K562 (cell line): ENCODE measurements around the gene SEC11A. TPM values are rescaled to one million over a fixed set of nuclear protein-coding genes. Genes with fewer than 3 reads are reported as not detected.
A peak's percentile ranks its signal among the peaks of the same experiment; 100 is the strongest.

Experiments
- CBX1 ChIP-seq: sonication (generic); IDR thresholded peaks from 2 replicates; pipeline ENCODE4 v1.6.1; 2016; ENCODE audit warnings: antibody characterized with exemption, low read depth, mild to moderate bottlenecking
- DIDO1 ChIP-seq: fragments of 450-650 bp; IDR thresholded peaks from 2 replicates; pipeline ENCODE4 v1.6.1; 2016; ENCODE audit warnings: low read depth, missing biosample characterization, missing genetic modification characterization
- FOS ChIP-seq: IDR thresholded peaks from 3 replicates; pipeline ENCODE4 v1.6.1; 2011; ENCODE audit not compliant: insufficient read length; ENCODE audit errors: extremely low read depth
- ILK ChIP-seq: fragments of 450-650 bp; IDR thresholded peaks from 2 replicates; pipeline ENCODE4 v1.6.1; 2016; ENCODE audit warnings: missing genetic modification characterization, low read depth, mild to moderate bottlenecking, missing compliant biosample characterization, moderate library complexity, borderline replicate concordance
- LCOR ChIP-seq: sonication (generic); formaldehyde crosslinking; IDR thresholded peaks from 2 replicates; pipeline ENCODE4 v1.8.0; 2022; ENCODE audit warnings: mild to moderate bottlenecking, missing genetic modification reagents
- NFE2L1 ChIP-seq: fragments of 450-650 bp; IDR thresholded peaks from 2 replicates; pipeline ENCODE4 v1.6.1; 2016; ENCODE audit warnings: missing genetic modification characterization, low read depth, mild to moderate bottlenecking, missing compliant biosample characterization, moderate library complexity, borderline replicate concordance
- NR2F6 ChIP-seq: fragments of 450-650 bp; formaldehyde crosslinking; IDR thresholded peaks from 2 replicates; pipeline ENCODE4 v1.4.0; 2020; ENCODE audit warnings: mild to moderate bottlenecking
- PHB2 ChIP-seq: fragments of 450-650 bp; IDR thresholded peaks from 2 replicates; pipeline ENCODE4 v1.6.1; 2017; ENCODE audit warnings: low read depth
- PHF20 ChIP-seq: fragments of 450-650 bp; IDR thresholded peaks from 2 replicates; pipeline ENCODE4 v1.6.1; 2018; ENCODE audit not compliant: partially characterized antibody
- POLR3A ChIP-seq: IDR thresholded peaks from 2 replicates; pipeline ENCODE4 v1.6.1; 2011; ENCODE audit warnings: borderline replicate concordance, mild to moderate bottlenecking, moderate library complexity; ENCODE audit not compliant: insufficient read length, insufficient read depth; ENCODE audit errors: extremely low read depth
- ZC3H4 ChIP-seq: sonication (generic); formaldehyde crosslinking; IDR thresholded peaks from 2 replicates; pipeline ENCODE4 v1.9.0; 2021; ENCODE audit warnings: missing genetic modification reagents, borderline replicate concordance
- ZNF408 ChIP-seq: fragments of 250-450 bp; sonication (Bioruptor Pico); IDR thresholded peaks from 2 replicates; pipeline ENCODE4 v1.4.0; 2020; ENCODE audit warnings: low read depth, mild to moderate bottlenecking, moderate library complexity
- polyA plus RNA-seq, 8 experiments: library from polyadenylated mRNA; depleted of rRNA in 4 of 8; stranded (reverse) in 5 of 8; unstranded in 3 of 8; fragments of >200 nt; fragmentation: Nextera tagmentation in 2 of 8; fragmentation: Illumina TruSeq in 1 of 8; extraction: Ambion mirVana in 2 of 8; extraction: Trizol in 1 of 8; gene quantifications; 2 replicates each; pipeline versions ENCODE4 v1.2.1 to v1.2.3, GENCODE V29; 2011 to 2014; ENCODE audit warnings: inconsistent platforms in 1 of 8, missing spikeins in 1 of 8
- total RNA-seq, 7 experiments: library from RNA; depleted of rRNA in 6 of 7; stranded (reverse); fragments of >200 nt in 6 of 7; fragmentation: Illumina TruSeq in 2 of 7; extraction: Trizol in 2 of 7; gene quantifications; 2 replicates each; pipeline versions ENCODE4 v1.2.1 to v1.2.3, GENCODE V29; 2011 to 2021; ENCODE audit warnings: low replicate concordance in 1 of 7
- TF ChIP-seq, protein P1 (sequence below): sonication (generic); formaldehyde crosslinking; IDR thresholded peaks from 2 replicates; pipeline ENCODE4 v1.8.0; 2022; ENCODE audit warnings: mild to moderate bottlenecking, missing genetic modification reagents
- TF ChIP-seq, protein P2 (sequence below): fragments of 450-650 bp; IDR thresholded peaks from 2 replicates; pipeline ENCODE4 v1.6.1; 2017; ENCODE audit warnings: mild to moderate bottlenecking, moderate library complexity
- TF ChIP-seq, protein P3 (sequence below): fragments of 250-450 bp; sonication (Bioruptor Pico); IDR thresholded peaks from 2 replicates; pipeline ENCODE4 v1.8.0; 2022; ENCODE audit warnings: inconsistent platforms, mild to moderate bottlenecking, moderate library complexity, borderline replicate concordance
- TF ChIP-seq, protein P4 (sequence below): fragments of 200-400 bp; formaldehyde crosslinking; IDR thresholded peaks from 2 replicates; pipeline ENCODE4 v1.6.1; 2017; ENCODE audit warnings: mild to moderate bottlenecking, low read depth, low read length, moderate library complexity
- TF ChIP-seq, protein P5 (sequence below), 2 experiments: fragments of 150-350 bp in 1 of 2; IDR thresholded peaks; 2 replicates each; pipeline ENCODE4 v1.6.1; 2012 to 2016; ENCODE audit warnings: low read depth in 2 of 2, low read length in 2 of 2, mild to moderate bottlenecking in 1 of 2, moderate library complexity in 1 of 2

SEC11A gene
- total and polyA plus RNA-seq, 9 of the 15 experiments (the other 6 are each of a cell fraction or from before 2014, with no cell fraction given) = 175 to 310 (median 229) TPM

DNA sequence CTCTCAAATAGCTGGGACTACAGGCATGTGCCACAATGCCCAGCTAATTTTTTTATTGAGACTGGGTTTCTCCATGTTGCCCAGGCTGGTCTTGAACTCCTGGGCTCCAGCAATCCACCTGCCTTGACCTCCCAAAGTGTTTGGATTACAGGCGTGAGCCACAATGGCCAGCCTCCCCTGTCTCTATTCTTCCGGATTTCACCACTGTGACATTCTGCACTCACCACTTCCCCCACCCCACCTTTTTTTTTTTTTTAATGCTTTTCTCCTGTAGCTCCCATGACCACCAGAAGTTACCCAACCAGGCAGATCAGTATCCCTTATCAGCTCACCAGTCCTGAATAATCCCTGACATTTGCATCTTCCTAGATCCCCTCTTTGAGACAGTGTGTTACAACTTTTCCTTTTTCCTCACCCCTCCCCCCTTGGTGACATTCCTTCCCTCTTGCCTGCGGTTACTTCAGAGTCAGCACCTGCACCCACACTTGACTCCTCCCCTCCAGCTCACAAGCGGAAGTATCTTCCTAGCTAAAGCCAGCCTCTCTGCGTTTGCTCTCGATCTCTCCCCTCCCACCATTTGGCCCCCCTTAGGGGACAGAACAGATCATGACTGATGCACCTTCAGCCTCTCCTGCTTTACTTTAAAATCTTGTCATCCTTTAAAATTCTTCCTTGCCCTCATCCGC is 19.0 kb upstream of the SEC11A start (continued):
- TF ChIP-seq NR2F6 (CRISPR knock-in tag) (no peak), POLR3A (no peak), PHF20 (peak; percentile 27), ZC3H4 (CRISPR knock-in tag) (no peak), DIDO1 (tag) (peak; percentile 13; the same call in 1 of the 2 replicates), ILK (tag) (no peak), ZNF408 (CRISPR knock-in tag) (no peak), LCOR (no peak), NFE2L1 (no peak), CBX1 (no peak), FOS (no peak), PHB2 (peak; percentile 60; the same call in 1 of the 2 replicates)
- TF ChIP-seq, protein P1, sequence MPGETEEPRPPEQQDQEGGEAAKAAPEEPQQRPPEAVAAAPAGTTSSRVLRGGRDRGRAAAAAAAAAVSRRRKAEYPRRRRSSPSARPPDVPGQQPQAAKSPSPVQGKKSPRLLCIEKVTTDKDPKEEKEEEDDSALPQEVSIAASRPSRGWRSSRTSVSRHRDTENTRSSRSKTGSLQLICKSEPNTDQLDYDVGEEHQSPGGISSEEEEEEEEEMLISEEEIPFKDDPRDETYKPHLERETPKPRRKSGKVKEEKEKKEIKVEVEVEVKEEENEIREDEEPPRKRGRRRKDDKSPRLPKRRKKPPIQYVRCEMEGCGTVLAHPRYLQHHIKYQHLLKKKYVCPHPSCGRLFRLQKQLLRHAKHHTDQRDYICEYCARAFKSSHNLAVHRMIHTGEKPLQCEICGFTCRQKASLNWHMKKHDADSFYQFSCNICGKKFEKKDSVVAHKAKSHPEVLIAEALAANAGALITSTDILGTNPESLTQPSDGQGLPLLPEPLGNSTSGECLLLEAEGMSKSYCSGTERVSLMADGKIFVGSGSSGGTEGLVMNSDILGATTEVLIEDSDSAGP (CRISPR knock-in tag) = 0 out of 2 replicates have a peak, but pooled peaks have one; percentile 12
- TF ChIP-seq, protein P2, sequence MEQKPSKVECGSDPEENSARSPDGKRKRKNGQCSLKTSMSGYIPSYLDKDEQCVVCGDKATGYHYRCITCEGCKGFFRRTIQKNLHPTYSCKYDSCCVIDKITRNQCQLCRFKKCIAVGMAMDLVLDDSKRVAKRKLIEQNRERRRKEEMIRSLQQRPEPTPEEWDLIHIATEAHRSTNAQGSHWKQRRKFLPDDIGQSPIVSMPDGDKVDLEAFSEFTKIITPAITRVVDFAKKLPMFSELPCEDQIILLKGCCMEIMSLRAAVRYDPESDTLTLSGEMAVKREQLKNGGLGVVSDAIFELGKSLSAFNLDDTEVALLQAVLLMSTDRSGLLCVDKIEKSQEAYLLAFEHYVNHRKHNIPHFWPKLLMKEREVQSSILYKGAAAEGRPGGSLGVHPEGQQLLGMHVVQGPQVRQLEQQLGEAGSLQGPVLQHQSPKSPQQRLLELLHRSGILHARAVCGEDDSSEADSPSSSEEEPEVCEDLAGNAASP = no peak
- TF ChIP-seq, protein P3, sequence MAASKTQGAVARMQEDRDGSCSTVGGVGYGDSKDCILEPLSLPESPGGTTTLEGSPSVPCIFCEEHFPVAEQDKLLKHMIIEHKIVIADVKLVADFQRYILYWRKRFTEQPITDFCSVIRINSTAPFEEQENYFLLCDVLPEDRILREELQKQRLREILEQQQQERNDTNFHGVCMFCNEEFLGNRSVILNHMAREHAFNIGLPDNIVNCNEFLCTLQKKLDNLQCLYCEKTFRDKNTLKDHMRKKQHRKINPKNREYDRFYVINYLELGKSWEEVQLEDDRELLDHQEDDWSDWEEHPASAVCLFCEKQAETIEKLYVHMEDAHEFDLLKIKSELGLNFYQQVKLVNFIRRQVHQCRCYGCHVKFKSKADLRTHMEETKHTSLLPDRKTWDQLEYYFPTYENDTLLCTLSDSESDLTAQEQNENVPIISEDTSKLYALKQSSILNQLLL (CRISPR knock-in tag) = no peak
- TF ChIP-seq, protein P4, sequence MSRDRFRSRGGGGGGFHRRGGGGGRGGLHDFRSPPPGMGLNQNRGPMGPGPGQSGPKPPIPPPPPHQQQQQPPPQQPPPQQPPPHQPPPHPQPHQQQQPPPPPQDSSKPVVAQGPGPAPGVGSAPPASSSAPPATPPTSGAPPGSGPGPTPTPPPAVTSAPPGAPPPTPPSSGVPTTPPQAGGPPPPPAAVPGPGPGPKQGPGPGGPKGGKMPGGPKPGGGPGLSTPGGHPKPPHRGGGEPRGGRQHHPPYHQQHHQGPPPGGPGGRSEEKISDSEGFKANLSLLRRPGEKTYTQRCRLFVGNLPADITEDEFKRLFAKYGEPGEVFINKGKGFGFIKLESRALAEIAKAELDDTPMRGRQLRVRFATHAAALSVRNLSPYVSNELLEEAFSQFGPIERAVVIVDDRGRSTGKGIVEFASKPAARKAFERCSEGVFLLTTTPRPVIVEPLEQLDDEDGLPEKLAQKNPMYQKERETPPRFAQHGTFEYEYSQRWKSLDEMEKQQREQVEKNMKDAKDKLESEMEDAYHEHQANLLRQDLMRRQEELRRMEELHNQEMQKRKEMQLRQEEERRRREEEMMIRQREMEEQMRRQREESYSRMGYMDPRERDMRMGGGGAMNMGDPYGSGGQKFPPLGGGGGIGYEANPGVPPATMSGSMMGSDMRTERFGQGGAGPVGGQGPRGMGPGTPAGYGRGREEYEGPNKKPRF = no peak
- TF ChIP-seq, protein P5, sequence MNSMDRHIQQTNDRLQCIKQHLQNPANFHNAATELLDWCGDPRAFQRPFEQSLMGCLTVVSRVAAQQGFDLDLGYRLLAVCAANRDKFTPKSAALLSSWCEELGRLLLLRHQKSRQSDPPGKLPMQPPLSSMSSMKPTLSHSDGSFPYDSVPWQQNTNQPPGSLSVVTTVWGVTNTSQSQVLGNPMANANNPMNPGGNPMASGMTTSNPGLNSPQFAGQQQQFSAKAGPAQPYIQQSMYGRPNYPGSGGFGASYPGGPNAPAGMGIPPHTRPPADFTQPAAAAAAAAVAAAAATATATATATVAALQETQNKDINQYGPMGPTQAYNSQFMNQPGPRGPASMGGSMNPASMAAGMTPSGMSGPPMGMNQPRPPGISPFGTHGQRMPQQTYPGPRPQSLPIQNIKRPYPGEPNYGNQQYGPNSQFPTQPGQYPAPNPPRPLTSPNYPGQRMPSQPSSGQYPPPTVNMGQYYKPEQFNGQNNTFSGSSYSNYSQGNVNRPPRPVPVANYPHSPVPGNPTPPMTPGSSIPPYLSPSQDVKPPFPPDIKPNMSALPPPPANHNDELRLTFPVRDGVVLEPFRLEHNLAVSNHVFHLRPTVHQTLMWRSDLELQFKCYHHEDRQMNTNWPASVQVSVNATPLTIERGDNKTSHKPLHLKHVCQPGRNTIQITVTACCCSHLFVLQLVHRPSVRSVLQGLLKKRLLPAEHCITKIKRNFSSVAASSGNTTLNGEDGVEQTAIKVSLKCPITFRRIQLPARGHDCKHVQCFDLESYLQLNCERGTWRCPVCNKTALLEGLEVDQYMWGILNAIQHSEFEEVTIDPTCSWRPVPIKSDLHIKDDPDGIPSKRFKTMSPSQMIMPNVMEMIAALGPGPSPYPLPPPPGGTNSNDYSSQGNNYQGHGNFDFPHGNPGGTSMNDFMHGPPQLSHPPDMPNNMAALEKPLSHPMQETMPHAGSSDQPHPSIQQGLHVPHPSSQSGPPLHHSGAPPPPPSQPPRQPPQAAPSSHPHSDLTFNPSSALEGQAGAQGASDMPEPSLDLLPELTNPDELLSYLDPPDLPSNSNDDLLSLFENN (IDR thresholded peaks at IDR 0.05; ENCODE audit: low read depth in 2 of 2, low read length in 2 of 2) = no peak
